Tibial nerve (tissue), 4 donors: ENCODE results near the gene STAB2. TPM values are rescaled to one million over a fixed set of nuclear protein-coding genes. Genes with fewer than 3 reads are reported as not detected.

ENCODE experiments used
- DNase-seq, 2 donors: peaks; one replicate each; pipeline ENCODE4 v3.0.0-alpha.2; 2019; ENCODE audit warnings: low spot score in 2 of 2
- H3K27ac ChIP-seq, 4 donors: fragments of 200-600 bp; sonication (generic) in 3 of 4; one replicate each; pipeline ENCODE4 v1.5.1; 2017 to 2019; ENCODE audit warnings: mild to moderate bottlenecking in 1 of 4
- H3K27me3 ChIP-seq, 2 donors: fragments of 200-600 bp; sonication (generic) in 1 of 2; one replicate each; pipeline versions ENCODE4 v1.5.1 to v1.6.0; 2017 to 2019
- H3K36me3 ChIP-seq, 3 donors: fragments of 200-600 bp; sonication (generic); one replicate each; pipeline ENCODE4 v1.5.1; 2018 to 2019
- H3K4me1 ChIP-seq, 4 donors: fragments of 200-600 bp; sonication (generic) in 3 of 4; one replicate each; pipeline ENCODE4 v1.5.1; 2017 to 2019
- H3K4me3 ChIP-seq, 4 donors: fragments of 200-600 bp; sonication (generic) in 3 of 4; one replicate each; pipeline ENCODE4 v1.5.1; 2017 to 2019; ENCODE audit warnings: mild to moderate bottlenecking in 1 of 4, moderate library complexity in 1 of 4
- H3K9me3 ChIP-seq, 4 donors: fragments of 200-600 bp; sonication (generic) in 3 of 4; one replicate each; pipeline ENCODE4 v1.5.1; 2017 to 2019
- EP300 ChIP-seq, 2 donors: sonication (generic); formaldehyde crosslinking; IDR thresholded peaks; one replicate each; pipeline ENCODE4 v1.6.1; 2017; ENCODE audit warnings: antibody characterized with exemption in 2 of 2, mild to moderate bottlenecking in 1 of 2
- POLR2A ChIP-seq, 2 donors: fragments of 450-650 bp; IDR thresholded peaks; one replicate each; pipeline ENCODE4 v1.6.1; 2017; ENCODE audit warnings: antibody characterized with exemption in 2 of 2, mild to moderate bottlenecking in 2 of 2, moderate library complexity in 2 of 2
- WGBS, 2 donors: methylation state at CpG; one replicate each; pipeline ENCODE4 v1.1.5; 2018; 5-methylcytosine and 5-hydroxymethylcytosine counted together
- total RNA-seq, 4 donors: library from RNA; depleted of rRNA; stranded (reverse); fragments of >200 nt; gene quantifications; one replicate each; pipeline ENCODE4 v1.1.0, GENCODE V29; 2016
- TF ChIP-seq, protein P1 (sequence below), 5 experiments: fragments of 200-600 bp in 3 of 5; fragments of 450-650 bp in 2 of 5; sonication (generic) in 3 of 5; IDR thresholded peaks; one replicate each; pipeline ENCODE4 v1.5.1; 2016 to 2019; ENCODE audit warnings: antibody characterized with exemption in 5 of 5, mild to moderate bottlenecking in 3 of 5, moderate library complexity in 2 of 5

The STAB2 gene
- total RNA-seq, 4 donors from 2014 or later = 0.20 TPM; not detected in 3

DNA sequence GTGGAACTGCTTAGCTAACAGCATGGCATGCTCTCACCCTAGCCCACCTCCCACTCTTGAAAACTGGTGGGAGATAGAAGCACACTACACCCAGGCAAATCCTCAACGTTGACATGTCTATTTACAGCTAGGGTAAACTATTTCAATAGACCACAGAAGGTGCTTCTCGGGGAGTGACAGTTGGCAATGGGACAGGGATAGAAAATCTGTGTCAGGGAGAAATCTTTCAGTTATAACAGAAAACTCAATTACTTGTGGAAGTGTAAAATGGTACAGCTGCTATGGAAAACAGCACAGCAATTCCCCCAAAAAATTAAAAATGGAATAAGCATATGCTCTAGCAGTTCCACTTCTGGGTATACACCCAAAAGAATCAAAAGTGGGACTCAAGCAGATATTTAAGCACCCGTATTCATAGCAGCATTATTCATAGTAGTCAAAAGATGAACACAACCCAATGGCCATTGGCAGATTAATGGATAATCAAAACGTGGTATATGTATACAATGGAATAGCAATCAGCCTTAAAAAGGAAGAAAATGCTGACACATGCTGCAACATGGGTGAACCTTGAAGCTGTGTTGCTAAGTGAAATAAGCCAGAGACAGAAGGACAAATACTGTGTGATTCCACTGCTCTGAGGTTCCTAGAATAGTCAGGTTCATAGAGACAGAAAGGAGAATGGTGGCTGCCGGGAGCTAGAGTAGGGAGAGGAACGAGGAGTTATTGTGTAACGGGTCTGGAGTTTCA lies 92.5 kb downstream of the STAB2 start:
- whole genome bisulfite sequencing, 2 donors = 79% methylated on average over 7 of the region's 7 CpGs
- Histone ChIP-seq H3K4me1 (no peaks in the 10 kb centered on the region), H3K27me3 (no peaks in the 10 kb centered on the region)

DNA sequence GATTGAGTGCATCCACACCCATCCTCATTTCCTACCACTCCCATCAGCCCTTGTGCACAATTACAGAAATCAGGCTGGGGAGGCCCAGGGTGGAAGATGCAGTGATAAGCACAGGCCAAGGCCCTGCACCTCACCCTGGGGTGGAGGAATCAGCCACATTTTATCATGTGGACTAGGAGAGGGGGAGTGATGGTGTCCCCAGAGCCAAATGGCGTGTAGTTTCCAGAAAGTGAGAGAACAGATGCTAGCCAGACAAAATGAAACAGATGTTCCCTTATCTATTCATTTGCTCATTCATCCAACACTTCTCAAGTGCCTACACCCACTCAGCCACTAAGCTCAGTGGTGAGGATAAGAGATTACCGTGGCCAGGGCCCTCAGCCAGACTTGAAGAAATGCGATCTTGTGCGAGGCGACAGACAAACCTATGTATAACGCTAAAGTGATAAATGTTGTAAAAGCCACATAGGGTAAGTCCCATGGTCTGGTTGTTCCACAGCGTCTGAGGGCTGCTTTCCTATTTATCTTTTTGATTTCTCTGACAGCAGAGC lies 93.6 kb downstream of the STAB2 start:
- DNase-seq = no peak
- H3K36me3 ChIP-seq = no peaks in the 10 kb centered on the region
- no peak for TF ChIP-seq POLR2A (IDR thresholded peaks at IDR 0.05)
- TF ChIP-seq, protein P1, sequence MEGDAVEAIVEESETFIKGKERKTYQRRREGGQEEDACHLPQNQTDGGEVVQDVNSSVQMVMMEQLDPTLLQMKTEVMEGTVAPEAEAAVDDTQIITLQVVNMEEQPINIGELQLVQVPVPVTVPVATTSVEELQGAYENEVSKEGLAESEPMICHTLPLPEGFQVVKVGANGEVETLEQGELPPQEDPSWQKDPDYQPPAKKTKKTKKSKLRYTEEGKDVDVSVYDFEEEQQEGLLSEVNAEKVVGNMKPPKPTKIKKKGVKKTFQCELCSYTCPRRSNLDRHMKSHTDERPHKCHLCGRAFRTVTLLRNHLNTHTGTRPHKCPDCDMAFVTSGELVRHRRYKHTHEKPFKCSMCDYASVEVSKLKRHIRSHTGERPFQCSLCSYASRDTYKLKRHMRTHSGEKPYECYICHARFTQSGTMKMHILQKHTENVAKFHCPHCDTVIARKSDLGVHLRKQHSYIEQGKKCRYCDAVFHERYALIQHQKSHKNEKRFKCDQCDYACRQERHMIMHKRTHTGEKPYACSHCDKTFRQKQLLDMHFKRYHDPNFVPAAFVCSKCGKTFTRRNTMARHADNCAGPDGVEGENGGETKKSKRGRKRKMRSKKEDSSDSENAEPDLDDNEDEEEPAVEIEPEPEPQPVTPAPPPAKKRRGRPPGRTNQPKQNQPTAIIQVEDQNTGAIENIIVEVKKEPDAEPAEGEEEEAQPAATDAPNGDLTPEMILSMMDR (IDR thresholded peaks at IDR 0.05) = no peak
- no peak for TF ChIP-seq EP300 (IDR thresholded peaks at IDR 0.05)
- H3K27ac ChIP-seq = no peak overlapping the region
- no peaks in the 10 kb centered on the region for H3K27me3 ChIP-seq
- H3K4me1 ChIP-seq = no peaks in the 10 kb centered on the region
- 53 to 69% methylated on average over 7 of the region's 7 CpGs for WGBS, 2 donors
- H3K4me3 ChIP-seq = no peak overlapping the region
- H3K9me3 ChIP-seq = no peaks in the 10 kb centered on the region

More for the DNA sequence above, 92.5 kb downstream of the STAB2 start:
- DNase-seq = no peak
- Histone ChIP-seq H3K27ac (no peak overlapping the region), H3K36me3 (no peaks in the 10 kb centered on the region), H3K4me3 (no peak overlapping the region), H3K9me3 (no peaks in the 10 kb centered on the region)
- TF ChIP-seq, protein P1 (IDR thresholded peaks at IDR 0.05) = no peak
- TF ChIP-seq POLR2A (IDR thresholded peaks at IDR 0.05) (no peak), EP300 (IDR thresholded peaks at IDR 0.05) (no peak)

DNA sequence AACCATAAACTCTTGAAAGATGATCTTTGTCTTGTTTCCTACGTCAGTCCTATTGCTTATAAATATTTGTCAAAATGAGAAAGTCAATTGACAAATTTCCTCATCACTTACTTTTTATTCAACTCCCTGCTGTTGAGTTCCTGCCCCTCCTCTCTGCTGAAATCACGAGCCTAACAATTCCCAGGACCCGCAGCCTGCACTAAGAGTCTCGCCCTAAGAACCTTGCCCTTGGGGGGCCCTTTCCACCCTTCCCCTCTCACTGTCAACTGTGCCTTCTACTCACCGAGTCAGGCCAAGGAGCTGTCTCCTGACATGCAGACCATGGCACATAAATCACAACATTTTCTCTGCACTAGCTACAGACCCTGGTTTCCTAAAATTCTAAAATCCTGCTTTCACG lies 99.0 kb downstream of the STAB2 start:
- no peak overlapping the region for H3K4me3 ChIP-seq
- H3K36me3 ChIP-seq = no peaks in the 10 kb centered on the region
- H3K4me1 ChIP-seq = no peaks in the 10 kb centered on the region
- no peak for TF ChIP-seq EP300 (IDR thresholded peaks at IDR 0.05)
- no peak for TF ChIP-seq POLR2A (IDR thresholded peaks at IDR 0.05)
- TF ChIP-seq, protein P1 (IDR thresholded peaks at IDR 0.05) = no peak
- WGBS, 2 donors = 54 to 63% methylated on average over 6 of the region's 6 CpGs
- H3K27me3 ChIP-seq = no peaks in the 10 kb centered on the region
- no peaks in the 10 kb centered on the region for H3K9me3 ChIP-seq
- DNase-seq = no peak
- H3K27ac ChIP-seq = no peak overlapping the region

DNA sequence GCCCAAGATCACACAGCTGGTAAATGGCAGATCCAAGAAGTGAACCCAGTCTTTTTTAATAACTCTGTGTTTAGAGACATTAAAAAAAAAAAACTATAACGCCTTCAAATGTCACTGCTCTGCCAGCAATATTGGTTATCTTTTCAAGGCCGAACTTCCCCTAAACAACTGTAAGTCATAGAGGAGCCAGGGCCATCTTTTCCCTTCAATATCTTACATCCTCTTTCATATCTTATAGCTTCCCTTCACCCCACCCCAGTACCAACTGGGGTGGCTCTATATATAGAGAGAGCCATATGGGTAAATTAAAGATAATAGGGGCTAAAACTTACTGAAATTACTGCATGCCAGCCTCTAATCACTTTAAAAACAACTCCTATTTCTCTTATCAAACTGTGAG lies 100.2 kb downstream of the STAB2 start:
- Histone ChIP-seq H3K27me3 (no peaks in the 10 kb centered on the region), H3K4me1 (no peaks in the 10 kb centered on the region), H3K9me3 (no peaks in the 10 kb centered on the region), H3K36me3 (no peaks in the 10 kb centered on the region), H3K4me3 (no peak overlapping the region), H3K27ac (no peak overlapping the region)
- no peak for TF ChIP-seq EP300 (IDR thresholded peaks at IDR 0.05)
- TF ChIP-seq, protein P1 (IDR thresholded peaks at IDR 0.05) = no peak
- no peak for TF ChIP-seq POLR2A (IDR thresholded peaks at IDR 0.05)
- 85 to 89% methylated on average over 2 of the region's 2 CpGs for WGBS, 2 donors
- DNase-seq = no peak

DNA sequence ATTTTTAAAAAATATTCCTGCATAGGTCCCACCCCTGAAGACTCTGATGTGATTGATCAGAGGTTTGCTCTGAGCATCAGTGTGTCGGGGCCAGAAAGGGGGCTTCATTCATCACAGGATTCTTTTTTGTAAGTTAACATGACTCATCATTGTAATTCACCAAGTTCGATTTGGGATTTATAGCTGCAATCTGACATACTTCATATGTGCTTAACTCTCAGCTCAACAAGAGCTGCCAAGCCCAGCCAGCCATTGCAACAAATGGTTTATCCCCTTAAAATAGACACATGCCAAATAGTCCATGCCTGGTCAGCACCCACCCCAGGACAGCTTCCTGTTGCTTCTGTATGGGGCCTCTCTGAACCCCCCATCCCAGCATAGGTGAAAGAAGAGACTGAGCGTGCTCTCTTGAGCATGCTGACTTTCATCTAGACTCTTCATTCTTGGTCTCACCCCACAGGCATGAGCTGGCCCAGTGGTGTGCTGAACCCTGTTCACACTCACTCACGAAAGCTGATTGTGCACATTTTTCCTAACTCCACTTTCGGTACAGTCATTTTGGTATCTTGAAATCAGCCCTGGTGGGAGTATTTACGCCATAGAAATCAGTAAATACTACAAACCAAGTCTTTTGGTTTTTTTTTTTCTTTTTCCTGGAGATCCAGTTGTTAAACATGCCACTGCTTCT lies 101.4 kb downstream of the STAB2 start:
- WGBS, 2 donors = 73 to 80% methylated on average over 6 of the region's 6 CpGs
- H3K4me3 ChIP-seq = no peak overlapping the region
- H3K4me1 ChIP-seq = no peaks in the 10 kb centered on the region
- H3K9me3 ChIP-seq = no peaks in the 10 kb centered on the region
- H3K27ac ChIP-seq = no peak overlapping the region
- no peak for TF ChIP-seq EP300 (IDR thresholded peaks at IDR 0.05)
- no peak for TF ChIP-seq POLR2A (IDR thresholded peaks at IDR 0.05)
- TF ChIP-seq, protein P1 (IDR thresholded peaks at IDR 0.05) = no peak
- no peaks in the 10 kb centered on the region for H3K27me3 ChIP-seq
- DNase-seq = no peak
- H3K36me3 ChIP-seq = no peaks in the 10 kb centered on the region
